ENCODE data around the gene CNGA3. TPM values are rescaled to one million over a fixed set of nuclear protein-coding genes. Genes with fewer than 3 reads are reported as not detected.

CNGA3 gene
- total and polyA plus RNA-seq, 2 donors (not counting 3 experiments of a cell fraction or from before 2014, with no cell fraction given) = not detected

GRCh38 chr2:98355881-98356280 is 9.6 kb downstream of the CNGA3 start:
- POLR2A ChIA-PET = no interaction called here
- H3K9ac ChIP-seq (replicated peaks; ENCODE audit: extremely low read depth, insufficient read depth, low read length) = no peak overlapping the region
- no peak overlapping the region for H3K4me2 ChIP-seq (ENCODE audit: insufficient read depth, low read length)
- BruUV-seq (replicated peaks) = no TSS peak
- H4K20me1 ChIP-seq (replicated peaks; ENCODE audit: control insufficient read depth, extremely low read depth, insufficient read depth, low read length) = no peaks in the 10 kb centered on the region
- dilution Hi-C loops (cut with MboI; ENCODE audit: extremely low pct_ligation_motif_present, low sequenced_read_pairs) = no loop called here
- H3K9me1 ChIP-seq (replicated peaks; ENCODE audit: control insufficient read depth, extremely low read depth, insufficient read depth, low read length) = no peaks in the 10 kb centered on the region
- no peaks in the 10 kb centered on the region for H3K36me3 ChIP-seq (ENCODE audit: control insufficient read depth in 2 of 2, extremely low read depth in 1 of 2, insufficient read depth in 2 of 2, low read length in 2 of 2)
- CTCF ChIA-PET = no interaction called here
- intact Hi-C loops (cut with micrococcal nuclease) = no loop called here
- TF ChIP-seq MYC (IDR thresholded peaks at IDR 0.05; ENCODE audit: low read depth, low read length) = no peak
- no peak for TF ChIP-seq CTCF (IDR thresholded peaks at IDR 0.05; ENCODE audit: extremely low read depth in 1 of 2, insufficient read depth in 1 of 2, low read depth in 1 of 2, low read length in 2 of 2)
- TF ChIP-seq POLR2AphosphoS5 (IDR thresholded peaks at IDR 0.05; ENCODE audit: insufficient read depth, low read depth, low read length) = no peak
- no peak for TF ChIP-seq GATA2 (IDR thresholded peaks at IDR 0.05; ENCODE audit: insufficient read depth, insufficient read length, low read depth, low read length)
- no peak for TF ChIP-seq JUN (IDR thresholded peaks at IDR 0.05; ENCODE audit: borderline replicate concordance, insufficient read depth, insufficient read length, low read depth)
- no peak for TF ChIP-seq FOS (IDR thresholded peaks at IDR 0.05; ENCODE audit: borderline replicate concordance, insufficient read depth, low read length)
- no peak for TF ChIP-seq EZH2 (IDR thresholded peaks at IDR 0.05; ENCODE audit: borderline replicate concordance, low read depth, low read length, severe bottlenecking)
- TF ChIP-seq POLR2A (IDR thresholded peaks at IDR 0.05; ENCODE audit: low read depth, low read length) = no peak
- TF ChIP-seq MAX (IDR thresholded peaks at IDR 0.05; ENCODE audit: insufficient read depth, insufficient read length) = no peak
- no peak overlapping the region for H2AFZ ChIP-seq (ENCODE audit: low read depth, low read length)
- no peaks in the 10 kb centered on the region for H3K4me1 ChIP-seq (ENCODE audit: control insufficient read depth, extremely low read depth, insufficient read depth, low read length)
- no peaks in the 10 kb centered on the region for H3K9me3 ChIP-seq (replicated peaks; ENCODE audit: control insufficient read depth, insufficient read depth, low read length)
- FAIRE-seq (no peak), DNase-seq (ENCODE audit: low read depth, low spot score) (no peak)
- H3K27ac ChIP-seq (ENCODE audit: insufficient read depth, low read depth, low read length) = no peak overlapping the region
- no peaks in the 10 kb centered on the region for H3K79me2 ChIP-seq (ENCODE audit: control insufficient read depth, insufficient read depth, low read length)
- H3K27me3 ChIP-seq (ENCODE audit: control insufficient read depth in 2 of 2, insufficient read depth in 2 of 2, low read length in 2 of 2) = peaks cover 3 to 22% of the 10 kb centered on the region in 2 experiments
- H3K4me3 ChIP-seq (replicated peaks in 1 of 3; ENCODE audit: insufficient read depth in 1 of 3, low read depth in 1 of 3, low read length in 3 of 3) = no peak overlapping the region
